H1 (cell line): Measurements from ENCODE around the gene SLC25A22. TPM values are rescaled to one million over a fixed set of nuclear protein-coding genes. Genes with fewer than 3 reads are reported as not detected.

Experiments used
- CTCF ChIA-PET: fragments of 300-600 bp; sonication (Branson Sonifier 250); formaldehyde crosslinking; loops from one replicate; lab custom pipeline; 2021; ENCODE audit not compliant: partially characterized antibody; lab: Charles Lee
- POLR2A ChIA-PET: fragments of 300-600 bp; sonication (Branson Sonifier 250); formaldehyde crosslinking; loops from one replicate; lab custom pipeline; 2021; ENCODE audit warnings: inconsistent platforms; ENCODE audit not compliant: partially characterized antibody; lab: Charles Lee
- DNase-seq, 2 experiments: peaks; one replicate each; pipeline versions ENCODE4 v3.0.0 to v3.0.0-alpha.2; 2010 to 2022; ENCODE audit warnings: low spot score in 2 of 2, low read depth in 1 of 2, mixed read lengths in 1 of 2
- FAIRE-seq: peaks from 2 replicates; lab custom pipeline; 2011; peaks lifted over from hg19 to GRCh38; lab: Jason Lieb, UNC
- H2AFZ ChIP-seq: 2 replicates; pipeline ENCODE4 v1.8.1; 2012; ENCODE audit warnings: low read length, inconsistent platforms
- H2AK5ac ChIP-seq: 2 replicates; pipeline ENCODE4 v1.6.1; 2013; ENCODE audit warnings: low read depth, low read length
- H2BK120ac ChIP-seq: replicated peaks from 2 replicates; pipeline ENCODE3; 2013; ENCODE audit warnings: low read depth, low read length, inconsistent platforms
- H2BK12ac ChIP-seq: 2 replicates; pipeline ENCODE4 v1.6.1; 2013; ENCODE audit warnings: low read depth, low read length
- H2BK15ac ChIP-seq: 2 replicates; pipeline ENCODE4 v1.6.1; 2013; ENCODE audit warnings: low read length
- H2BK20ac ChIP-seq: 2 replicates; pipeline ENCODE4 v1.6.1; 2013; ENCODE audit warnings: low read length
- H2BK5ac ChIP-seq: 2 replicates; pipeline ENCODE4 v1.6.1; 2013; ENCODE audit warnings: low read depth, low read length
- H3K14ac ChIP-seq: 2 replicates; pipeline ENCODE4 v1.6.1; 2013; ENCODE audit warnings: inconsistent platforms; ENCODE audit not compliant: insufficient read length
- H3K18ac ChIP-seq: 2 replicates; pipeline ENCODE4 v1.6.1; 2013; ENCODE audit warnings: low read length; ENCODE audit errors: extremely low read depth
- H3K23ac ChIP-seq: 2 replicates; pipeline ENCODE4 v1.6.1; 2013; ENCODE audit warnings: inconsistent platforms; ENCODE audit not compliant: insufficient read length
- H3K23me2 ChIP-seq: 2 replicates; pipeline ENCODE4 v1.6.1; 2013; ENCODE audit warnings: low read depth, low read length
- H3K27ac ChIP-seq: 2 replicates; pipeline ENCODE4 v1.6.1; 2011; ENCODE audit warnings: low read depth, low read length, inconsistent platforms
- H3K27me3 ChIP-seq, 4 experiments: replicated peaks in 1 of 4; 1 replicate in 1 of 4; 2 replicates in 3 of 4; pipeline versions ENCODE4 v1.6.1 to v1.8.1; 2011 to 2013; ENCODE audit warnings: low read length in 3 of 4, mild to moderate bottlenecking in 3 of 4, inconsistent platforms in 2 of 4, mixed read lengths in 2 of 4, moderate library complexity in 1 of 4; ENCODE audit not compliant: control insufficient read depth in 3 of 4, insufficient read depth in 3 of 4; ENCODE audit errors: extremely low read depth in 1 of 4
- H3K36me3 ChIP-seq, 4 experiments: 2 replicates each; pipeline versions ENCODE4 v1.6.1 to v1.8.1; 2011 to 2013; ENCODE audit warnings: mild to moderate bottlenecking in 4 of 4, low read length in 3 of 4, moderate library complexity in 2 of 4, control low read depth in 1 of 4, inconsistent platforms in 1 of 4; ENCODE audit not compliant: insufficient read depth in 4 of 4, control insufficient read depth in 2 of 4
- H3K4ac ChIP-seq: replicated peaks from 2 replicates; pipeline ENCODE3; 2013; ENCODE audit warnings: low read length, low read depth, mixed read lengths, inconsistent platforms; ENCODE audit not compliant: insufficient read length
- H3K4me1 ChIP-seq, 4 experiments: replicated peaks in 1 of 4; 1 replicate in 1 of 4; 2 replicates in 3 of 4; pipeline versions ENCODE4 v1.6.1 to v1.8.1; 2011 to 2013; ENCODE audit warnings: low read length in 3 of 4, inconsistent platforms in 2 of 4, mixed read lengths in 1 of 4; ENCODE audit not compliant: insufficient read depth in 4 of 4, control insufficient read depth in 3 of 4
- H3K4me2 ChIP-seq, 2 experiments: 2 replicates each; pipeline versions ENCODE4 v1.6.1 to v1.8.1; 2011 to 2013; ENCODE audit warnings: low read depth in 2 of 2, low read length in 2 of 2, control low read depth in 1 of 2, inconsistent platforms in 1 of 2, mild to moderate bottlenecking in 1 of 2; ENCODE audit not compliant: insufficient read depth in 1 of 2
- H3K4me3 ChIP-seq, 4 experiments: fragments of 200-600, 300-600 bp in 1 of 4; sonication (generic), shearing (Covaris generic), sonication (Bioruptor Twin) in 1 of 4; 2 replicates each; pipeline versions ENCODE4 v1.5.1 to v1.8.1; 2011 to 2016; ENCODE audit warnings: low read length in 4 of 4, low read depth in 3 of 4, control low read depth in 2 of 4, inconsistent platforms in 2 of 4, mild to moderate bottlenecking in 2 of 4, mixed read lengths in 1 of 4, moderate library complexity in 1 of 4; ENCODE audit not compliant: insufficient read depth in 2 of 4; ENCODE audit errors: extremely low read depth in 1 of 4
- H3K56ac ChIP-seq: replicated peaks from 2 replicates; pipeline ENCODE3; 2013; ENCODE audit warnings: low read depth, mild to moderate bottlenecking, mixed read lengths, low read length, inconsistent platforms; ENCODE audit not compliant: insufficient read length
- H3K79me1 ChIP-seq: 2 replicates; pipeline ENCODE4 v1.6.1; 2013; ENCODE audit warnings: low read depth, low read length, control low read depth
- H3K79me2 ChIP-seq, 2 experiments: 2 replicates each; pipeline versions ENCODE4 v1.6.1 to v1.8.1; 2012 to 2013; ENCODE audit warnings: low read length in 2 of 2, mild to moderate bottlenecking in 2 of 2, inconsistent platforms in 1 of 2; ENCODE audit not compliant: insufficient read depth in 2 of 2, control insufficient read depth in 1 of 2
- H3K9ac ChIP-seq, 4 experiments: replicated peaks in 1 of 4; 1 replicate in 1 of 4; 2 replicates in 3 of 4; pipeline versions ENCODE4 v1.6.1 to v1.8.1; 2011 to 2013; ENCODE audit warnings: low read depth in 3 of 4, low read length in 3 of 4, control low read depth in 2 of 4, mild to moderate bottlenecking in 2 of 4, moderate library complexity in 2 of 4, inconsistent platforms in 1 of 4; ENCODE audit errors: extremely low read depth in 1 of 4
- H3K9me3 ChIP-seq, 2 experiments: 2 replicates each; pipeline versions ENCODE4 v1.6.1 to v1.8.1; 2012 to 2013; ENCODE audit warnings: mild to moderate bottlenecking in 2 of 2, moderate library complexity in 2 of 2, control low read depth in 1 of 2, inconsistent platforms in 1 of 2, low read depth in 1 of 2, low read length in 1 of 2, mixed read lengths in 1 of 2; ENCODE audit not compliant: insufficient read depth in 2 of 2
- H4K20me1 ChIP-seq, 2 experiments: replicated peaks in 1 of 2; 2 replicates each; pipeline versions ENCODE3 to v1.8.1; 2011 to 2013; ENCODE audit warnings: inconsistent platforms in 2 of 2, low read length in 2 of 2, mild to moderate bottlenecking in 1 of 2; ENCODE audit not compliant: insufficient read depth in 2 of 2, control insufficient read depth in 1 of 2
- H4K5ac ChIP-seq: 2 replicates; pipeline ENCODE4 v1.6.1; 2013; ENCODE audit warnings: low read length, low read depth, mixed read lengths, inconsistent platforms; ENCODE audit not compliant: insufficient read length
- H4K8ac ChIP-seq: 2 replicates; pipeline ENCODE4 v1.8.0; 2013; ENCODE audit warnings: mild to moderate bottlenecking, moderate library complexity, low read length, inconsistent platforms; ENCODE audit not compliant: insufficient read depth; ENCODE audit errors: extremely low read depth
- H4K91ac ChIP-seq: replicated peaks from 2 replicates; pipeline ENCODE3; 2013; ENCODE audit warnings: low read length, mixed read lengths, inconsistent platforms; ENCODE audit not compliant: insufficient read length
- BACH1 ChIP-seq: IDR thresholded peaks from 2 replicates; pipeline ENCODE4 v1.6.1; 2012; ENCODE audit warnings: low read length, improper control_type of control experiment
- HDAC2 ChIP-seq, 2 experiments: fragments of 300-600 bp in 1 of 2; sonication (generic) in 1 of 2; IDR thresholded peaks; 2 replicates each; pipeline ENCODE4 v1.6.1; 2011 to 2012; ENCODE audit warnings: low read depth in 2 of 2, low read length in 2 of 2, mild to moderate bottlenecking in 2 of 2, moderate library complexity in 2 of 2, borderline replicate concordance in 1 of 2, inconsistent platforms in 1 of 2
- WGBS, 2 experiments: shearing (Covaris generic) in 1 of 2; methylation state at CpG; one replicate each; pipeline versions ENCODE4 v1.1.6 to v1.1.7; 2013 to 2015; ENCODE audit warnings: low lambda C conversion rate in 2 of 2, mixed read lengths in 2 of 2, inconsistent platforms in 1 of 2, low coverage in 1 of 2, missing lambda C conversion rate in 1 of 2; ENCODE audit not compliant: insufficient replicate concordance in 2 of 2, insufficient coverage in 1 of 2, insufficient read length in 1 of 2; ENCODE audit errors: extremely low coverage in 1 of 2, missing lambda C conversion rate in 1 of 2; 5-methylcytosine and 5-hydroxymethylcytosine counted together
- polyA plus RNA-seq, 7 experiments: library from polyadenylated mRNA; depleted of rRNA in 3 of 7; stranded (reverse) in 5 of 7; unstranded in 2 of 7; fragments of >200 nt in 5 of 7; fragments of 200-250 nt in 2 of 7; gene quantifications; 1 replicate in 5 of 7; 2 replicates in 1 of 7; 4 replicates in 1 of 7; pipeline versions ENCODE4 v1.2.1 to v1.2.3, GENCODE V29; 2011 to 2013; ENCODE audit warnings: missing spikeins in 2 of 7, mixed read lengths in 2 of 7
- total RNA-seq: library from RNA; stranded (reverse); fragmentation: NEBNext Ultra II Directional; extraction: Animal tissue kit (Norgen Biotek cat#: 25700); gene quantifications from 2 replicates; pipeline ENCODE4 v1.2.1, GENCODE V29; 2021

Gene SLC25A22
- total and polyA plus RNA-seq, 2 of the 8 experiments (the other 6 are each of a cell fraction or from before 2014, with no cell fraction given) = 31.5 to 48.0 TPM

- Histone ChIP-seq H4K8ac (no peak overlapping the region; the same call in 1 of the 2 replicates), H3K56ac (no peak overlapping the region), H3K27ac (no peak overlapping the region), H2AFZ (no peak overlapping the region), H2BK12ac (no peak overlapping the region), H2BK120ac (no peak overlapping the region), H4K91ac (no peak overlapping the region), H2BK15ac (no peak overlapping the region), H3K9me3 (no peaks in the 10 kb centered on the region), H3K4me1 (peaks cover 0 to 30% (median 25%) of the 10 kb centered on the region in 4 experiments; a peak in 6 of 7 replicates), H3K9ac (no peak overlapping the region), H3K4me2 (no peak overlapping the region), H3K23ac (no peak overlapping the region), H2AK5ac (no peak overlapping the region; the same call in 1 of the 2 replicates), H3K14ac (no peak overlapping the region), H3K79me2 (peaks cover 0 to 1% of the 10 kb centered on the region in 2 experiments; a peak in 1 of 4 replicates), H4K5ac (no peak overlapping the region), H3K18ac (no peak overlapping the region), H2BK5ac (no peak overlapping the region), H2BK20ac (no peak overlapping the region), H3K4ac (no peak overlapping the region), H3K4me3 (no peak overlapping the region), H3K79me1 (peaks cover 8% of the 10 kb centered on the region), H3K23me2 (peaks cover 19% of the 10 kb centered on the region), H4K20me1 (peaks cover 0 to 13% of the 10 kb centered on the region in 2 experiments), H3K27me3 (peaks cover 1 to 24% (median 13%) of the 10 kb centered on the region in 4 experiments), H3K36me3 (peaks cover 0 to 10% (median 1%) of the 10 kb centered on the region in 4 experiments; a peak in 1 of 8 replicates)
- DNase-seq = no peak
- WGBS, 2 experiments = 88% methylated on average over 11 of the region's 12 CpGs; no CpG with 5 or more reads in 1 of the 2 experiments
- FAIRE-seq = no peak
- no peak for TF ChIP-seq BACH1
- no peak for TF ChIP-seq HDAC2 (IDR thresholded peaks at IDR 0.05; ENCODE audit: borderline replicate concordance in 1 of 2, low read depth in 2 of 2, low read length in 2 of 2)
- ChIA-PET POLR2A (interaction anchor here (0.6 to 53.0 kb wide), 4 partner anchors 5 to 92 kb away, joined by 3 to 1917 read pairs (median 961); partner anchors contain the start of genes CD151, CEND1, CRACR2B and PIDD1), CTCF (interaction anchor here (0.9 kb wide), 1 partner anchor 13 kb away, joined by 3 read pairs; no protein-coding TSS in a partner anchor)
These were observed 27.5 kb upstream of the SLC25A22 start for GRCh38 chr11:825366-826226.
